ENCODE data around the gene MYCBPAP. TPM values are rescaled to one million over a fixed set of nuclear protein-coding genes. Genes with fewer than 3 reads are reported as not detected.

Gene MYCBPAP
- total RNA-seq, 2 experiments from 2014 or later, result 4.0 to 4.4 TPM

GRCh38 chr17:50568659-50569058, 60.4 kb downstream of the MYCBPAP start:
- no peak overlapping the region for H3K27ac Mint-ChIP-seq
- H3K4me1 Mint-ChIP-seq, result peaks cover 5% of the 10 kb centered on the region
- DNase-seq (no peak), ATAC-seq (ENCODE audit: low read depth) (no peak)
- H3K9me3 Mint-ChIP-seq, result no peaks in the 10 kb centered on the region
- H3K27me3 Mint-ChIP-seq, result peaks cover 34% of the 10 kb centered on the region
- H3K36me3 Mint-ChIP-seq, result no peaks in the 10 kb centered on the region
- POLR2A ChIA-PET, result no interaction called here
- H3K4me3 Mint-ChIP-seq, result no peak overlapping the region

- ATAC-seq (ENCODE audit: low read depth) (no peak), DNase-seq (no peak)
- no peaks in the 10 kb centered on the region for H3K36me3 Mint-ChIP-seq
- H3K27ac Mint-ChIP-seq, result no peak overlapping the region
- no peak overlapping the region for H3K4me3 Mint-ChIP-seq
- POLR2A ChIA-PET, result no interaction called here
- peaks cover 29% of the 10 kb centered on the region for H3K27me3 Mint-ChIP-seq
- no peaks in the 10 kb centered on the region for H3K9me3 Mint-ChIP-seq
- H3K4me1 Mint-ChIP-seq, result peaks cover 5% of the 10 kb centered on the region
These were observed 61.4 kb downstream of the MYCBPAP start for GRCh38 chr17:50569592-50569991.

GRCh38 chr17:50570032-50570431, 61.8 kb downstream of the MYCBPAP start:
- no peak overlapping the region for H3K27ac Mint-ChIP-seq
- no peak overlapping the region for H3K4me3 Mint-ChIP-seq
- peaks cover 25% of the 10 kb centered on the region for H3K27me3 Mint-ChIP-seq
- no peak for DNase-seq
- H3K4me1 Mint-ChIP-seq, result peaks cover 2% of the 10 kb centered on the region
- H3K36me3 Mint-ChIP-seq, result no peaks in the 10 kb centered on the region
- POLR2A ChIA-PET, result no interaction called here
- ATAC-seq (ENCODE audit: low read depth), result no peak
- H3K9me3 Mint-ChIP-seq, result no peaks in the 10 kb centered on the region

- DNase-seq, result no peak
- ATAC-seq (ENCODE audit: low read depth), result no peak
- Mint-ChIP-seq H3K27ac (no peak overlapping the region), H3K27me3 (peaks cover 22% of the 10 kb centered on the region), H3K9me3 (no peaks in the 10 kb centered on the region), H3K36me3 (no peaks in the 10 kb centered on the region), H3K4me1 (peaks cover 1% of the 10 kb centered on the region), H3K4me3 (no peak overlapping the region)
- POLR2A ChIA-PET, result no interaction called here
These were observed 62.3 kb downstream of the MYCBPAP start for GRCh38 chr17:50570528-50570927.

GRCh38 chr17:50571681-50572080, 63.4 kb downstream of the MYCBPAP start:
- Mint-ChIP-seq H3K9me3 (no peaks in the 10 kb centered on the region), H3K36me3 (no peaks in the 10 kb centered on the region), H3K27ac (no peak overlapping the region), H3K27me3 (peaks cover 11% of the 10 kb centered on the region), H3K4me1 (peaks cover 1% of the 10 kb centered on the region), H3K4me3 (no peak overlapping the region)
- POLR2A ChIA-PET, result no interaction called here
- ATAC-seq (ENCODE audit: low read depth), result no peak
- DNase-seq, result no peak

GRCh38 chr17:50572541-50572940, 64.3 kb downstream of the MYCBPAP start:
- Mint-ChIP-seq H3K36me3 (no peaks in the 10 kb centered on the region), H3K4me3 (no peak overlapping the region), H3K4me1 (peaks cover 3% of the 10 kb centered on the region), H3K27ac (no peak overlapping the region), H3K9me3 (no peaks in the 10 kb centered on the region), H3K27me3 (peaks cover 6% of the 10 kb centered on the region)
- ATAC-seq (ENCODE audit: low read depth) (no peak), DNase-seq (no peak)
- POLR2A ChIA-PET, result no interaction called here

GRCh38 chr17:50573866-50574611, 65.8 kb downstream of the MYCBPAP start:
- H3K27ac Mint-ChIP-seq, result no peak overlapping the region
- no peaks in the 10 kb centered on the region for H3K9me3 Mint-ChIP-seq
- H3K4me3 Mint-ChIP-seq, result no peak overlapping the region
- H3K36me3 Mint-ChIP-seq, result no peaks in the 10 kb centered on the region
- peaks cover 4% of the 10 kb centered on the region for H3K4me1 Mint-ChIP-seq
- H3K27me3 Mint-ChIP-seq, result peaks cover 4% of the 10 kb centered on the region
- ATAC-seq (ENCODE audit: low read depth), result no peak
- POLR2A ChIA-PET, result interaction anchor here (0.8 kb wide), 1 partner anchor 11 kb away, joined by 3 read pairs; no protein-coding TSS in a partner anchor
- no peak for DNase-seq

GRCh38 chr17:50575581-50576210, 67.5 kb downstream of the MYCBPAP start:
- H3K36me3 Mint-ChIP-seq, result no peaks in the 10 kb centered on the region
- peaks cover 4% of the 10 kb centered on the region for H3K27me3 Mint-ChIP-seq
- H3K9me3 Mint-ChIP-seq, result no peaks in the 10 kb centered on the region
- no peak overlapping the region for H3K27ac Mint-ChIP-seq
- POLR2A ChIA-PET, result interaction anchor here (0.7 kb wide), 1 partner anchor 142 kb away, joined by 3 read pairs; no protein-coding TSS in a partner anchor
- DNase-seq (no peak), ATAC-seq (ENCODE audit: low read depth) (no peak)
- peaks cover 4% of the 10 kb centered on the region for H3K4me1 Mint-ChIP-seq
- no peak overlapping the region for H3K4me3 Mint-ChIP-seq

- no peaks in the 10 kb centered on the region for H3K36me3 Mint-ChIP-seq
- DNase-seq, result no peak
- H3K4me1 Mint-ChIP-seq, result peaks cover 4% of the 10 kb centered on the region
- no peak overlapping the region for H3K4me3 Mint-ChIP-seq
- POLR2A ChIA-PET, result no interaction called here
- H3K27me3 Mint-ChIP-seq, result peaks cover 4% of the 10 kb centered on the region
- ATAC-seq (ENCODE audit: low read depth), result no peak
- no peak overlapping the region for H3K27ac Mint-ChIP-seq
- H3K9me3 Mint-ChIP-seq, result no peaks in the 10 kb centered on the region
These were observed 68.6 kb downstream of the MYCBPAP start for GRCh38 chr17:50576864-50577263.

- Mint-ChIP-seq H3K9me3 (no peaks in the 10 kb centered on the region), H3K36me3 (no peaks in the 10 kb centered on the region), H3K4me1 (peaks cover 4% of the 10 kb centered on the region), H3K27me3 (peaks cover 4% of the 10 kb centered on the region), H3K4me3 (no peak overlapping the region), H3K27ac (no peak overlapping the region)
- DNase-seq (no peak), ATAC-seq (ENCODE audit: low read depth) (no peak)
- POLR2A ChIA-PET, result no interaction called here
These were observed 69.3 kb downstream of the MYCBPAP start for GRCh38 chr17:50577451-50577954.

- peaks cover 5% of the 10 kb centered on the region for H3K27me3 Mint-ChIP-seq
- H3K4me3 Mint-ChIP-seq, result no peak overlapping the region
- H3K27ac Mint-ChIP-seq, result no peak overlapping the region
- ATAC-seq (ENCODE audit: low read depth) (no peak), DNase-seq (no peak)
- H3K9me3 Mint-ChIP-seq, result no peaks in the 10 kb centered on the region
- peaks cover 4% of the 10 kb centered on the region for H3K4me1 Mint-ChIP-seq
- no peaks in the 10 kb centered on the region for H3K36me3 Mint-ChIP-seq
- POLR2A ChIA-PET, result no interaction called here
These were observed 69.9 kb downstream of the MYCBPAP start for GRCh38 chr17:50578173-50578572.

GRCh38 chr17:50579399-50579798, 71.2 kb downstream of the MYCBPAP start:
- Mint-ChIP-seq H3K4me3 (no peak overlapping the region), H3K4me1 (peaks cover 4% of the 10 kb centered on the region), H3K9me3 (no peaks in the 10 kb centered on the region), H3K27ac (no peak overlapping the region), H3K36me3 (no peaks in the 10 kb centered on the region), H3K27me3 (peaks cover 9% of the 10 kb centered on the region)
- POLR2A ChIA-PET, result no interaction called here
- ATAC-seq (ENCODE audit: low read depth) (no peak), DNase-seq (no peak)

GRCh38 chr17:50580646-50581045, 72.4 kb downstream of the MYCBPAP start:
- H3K36me3 Mint-ChIP-seq, result no peaks in the 10 kb centered on the region
- DNase-seq, result no peak
- no peak overlapping the region for H3K27ac Mint-ChIP-seq
- no peaks in the 10 kb centered on the region for H3K9me3 Mint-ChIP-seq
- peaks cover 4% of the 10 kb centered on the region for H3K4me1 Mint-ChIP-seq
- ATAC-seq (ENCODE audit: low read depth), result no peak
- peaks cover 10% of the 10 kb centered on the region for H3K27me3 Mint-ChIP-seq
- no peak overlapping the region for H3K4me3 Mint-ChIP-seq
- POLR2A ChIA-PET, result no interaction called here

Measured in activated naive CD8-positive, alpha-beta T cell treated with anti-CD3 and anti-CD28 coated beads, Interleukin-2, amount 10 ng/mL, durations not matched to agents 7 days and 5 days (primary cell).